ENCODE measurements around the gene CPT1C.

DNA sequence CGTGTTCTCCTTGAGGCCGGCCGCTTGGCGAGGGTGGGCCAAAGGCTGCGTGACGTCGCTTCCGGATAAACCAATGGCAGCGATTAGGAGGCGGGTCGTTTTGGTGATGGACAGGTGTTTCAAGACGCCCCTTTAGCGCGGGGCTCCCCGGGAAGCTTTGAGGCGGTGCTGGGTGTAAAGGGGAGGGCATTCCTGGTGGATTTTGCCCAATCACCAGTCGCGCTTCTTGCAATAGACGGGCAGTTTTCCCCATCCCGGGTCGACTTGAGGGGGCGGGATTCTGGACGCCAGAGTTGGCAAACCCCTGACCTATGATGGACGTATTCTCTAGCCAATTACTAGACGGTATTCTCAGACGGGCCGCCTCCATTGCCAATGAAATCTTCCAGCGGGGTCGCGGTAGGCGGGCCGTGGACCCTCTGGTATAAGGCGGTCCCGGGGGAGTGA is 14.1 kb upstream of the CPT1C start:
- TF ChIP-seq, protein P1, sequence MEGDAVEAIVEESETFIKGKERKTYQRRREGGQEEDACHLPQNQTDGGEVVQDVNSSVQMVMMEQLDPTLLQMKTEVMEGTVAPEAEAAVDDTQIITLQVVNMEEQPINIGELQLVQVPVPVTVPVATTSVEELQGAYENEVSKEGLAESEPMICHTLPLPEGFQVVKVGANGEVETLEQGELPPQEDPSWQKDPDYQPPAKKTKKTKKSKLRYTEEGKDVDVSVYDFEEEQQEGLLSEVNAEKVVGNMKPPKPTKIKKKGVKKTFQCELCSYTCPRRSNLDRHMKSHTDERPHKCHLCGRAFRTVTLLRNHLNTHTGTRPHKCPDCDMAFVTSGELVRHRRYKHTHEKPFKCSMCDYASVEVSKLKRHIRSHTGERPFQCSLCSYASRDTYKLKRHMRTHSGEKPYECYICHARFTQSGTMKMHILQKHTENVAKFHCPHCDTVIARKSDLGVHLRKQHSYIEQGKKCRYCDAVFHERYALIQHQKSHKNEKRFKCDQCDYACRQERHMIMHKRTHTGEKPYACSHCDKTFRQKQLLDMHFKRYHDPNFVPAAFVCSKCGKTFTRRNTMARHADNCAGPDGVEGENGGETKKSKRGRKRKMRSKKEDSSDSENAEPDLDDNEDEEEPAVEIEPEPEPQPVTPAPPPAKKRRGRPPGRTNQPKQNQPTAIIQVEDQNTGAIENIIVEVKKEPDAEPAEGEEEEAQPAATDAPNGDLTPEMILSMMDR (conservative IDR thresholded peaks at IDR 0.05; ENCODE audit: low read length), result no peak
- TF ChIP-seq EZH2phosphoT487 (IDR thresholded peaks at IDR 0.05; ENCODE audit: borderline replicate concordance, low read depth, low read length), result no peak

All from OCI-LY7 (cell line).